NCI-H1417 (cell line): ENCODE results near the gene KCNMB2.

Experiments
- DNase-seq, 3 experiments: peaks; one replicate each; lab custom pipeline; 2025; lab: John Stamatoyannopoulos, UW

The KCNMB2 gene

DNA sequence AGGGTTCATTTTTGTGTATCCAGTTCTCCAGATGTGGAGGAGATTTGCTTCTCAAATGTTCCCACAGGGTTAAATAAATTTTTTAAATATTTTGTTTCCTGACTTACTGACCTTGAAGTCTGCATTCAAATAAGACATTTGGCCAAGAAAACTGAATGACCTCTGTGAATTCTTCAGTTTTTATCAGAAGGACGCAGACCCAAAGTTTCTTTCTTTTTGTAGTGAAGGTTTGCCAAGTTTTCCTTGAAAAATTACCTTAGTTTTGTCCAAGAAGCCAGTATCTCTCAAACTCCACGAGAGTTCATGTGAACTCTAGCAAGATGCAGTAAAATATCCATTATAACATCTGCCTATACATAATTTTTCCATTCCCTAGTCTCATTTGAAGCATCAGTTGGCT, 332.4 kb downstream of the KCNMB2 start:
- DNase-seq = no peak

- DNase-seq = no peak
Observed at GRCh38 chr3:178870085-178870484, 333.8 kb downstream of the KCNMB2 start.

DNA sequence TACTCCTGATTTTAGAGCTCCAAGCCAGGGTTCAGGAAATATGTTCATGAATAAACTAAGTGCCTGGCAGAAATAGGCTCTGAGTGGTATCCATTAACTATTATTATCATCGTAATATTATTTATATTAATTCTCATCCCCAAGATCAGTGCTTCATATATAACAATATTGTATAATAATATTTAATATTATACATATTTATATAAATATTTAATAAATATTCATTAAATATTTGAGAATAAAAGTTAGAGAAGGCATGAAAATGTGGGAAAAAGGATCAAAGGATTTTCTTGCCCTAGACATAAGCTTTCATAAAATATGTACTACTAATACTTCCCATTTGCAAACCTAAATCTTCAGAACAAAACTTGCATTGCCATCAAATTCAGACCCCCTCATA, 338.9 kb downstream of the KCNMB2 start:
- no peak for DNase-seq

GRCh38 chr3:178875836-178876235, 339.6 kb downstream of the KCNMB2 start:
- DNase-seq = no peak

GRCh38 chr3:178880274-178880673, 344.0 kb downstream of the KCNMB2 start:
- DNase-seq = no peak
